DOHH2 (cell line): ENCODE data around the gene IER5.

ENCODE experiments used
- H3F3A ChIP-seq: fragments of 200-600 bp; sonication (generic), shearing (Covaris generic); 2 replicates; pipeline ENCODE4 v1.6.0; 2016; ENCODE audit warnings: antibody characterized with exemption, mild to moderate bottlenecking; ENCODE audit not compliant: control insufficient read depth, insufficient read depth
- H3K27ac ChIP-seq: fragments of 200-600 bp; sonication (generic); 2 replicates; pipeline ENCODE4 v1.5.1; 2014; ENCODE audit warnings: low read depth, mild to moderate bottlenecking, low read length, moderate library complexity
- H3K27me3 ChIP-seq: fragments of 200-600 bp; sonication (generic); 2 replicates; pipeline ENCODE4 v1.6.1; 2014; ENCODE audit warnings: mild to moderate bottlenecking, low read length, mixed read lengths; ENCODE audit not compliant: control insufficient read depth
- H3K36me3 ChIP-seq: fragments of 200-600 bp; sonication (generic); 2 replicates; pipeline ENCODE4 v1.6.1; 2014; ENCODE audit warnings: mild to moderate bottlenecking, low read length, moderate library complexity, mixed read lengths; ENCODE audit not compliant: control insufficient read depth
- H3K4me1 ChIP-seq: fragments of 200-600 bp; sonication (generic); 2 replicates; pipeline ENCODE4 v1.6.1; 2014; ENCODE audit warnings: mild to moderate bottlenecking, low read length, mixed read lengths; ENCODE audit not compliant: control insufficient read depth
- H3K4me2 ChIP-seq: fragments of 200-600 bp; sonication (generic); 2 replicates; pipeline ENCODE4 v1.6.0; 2014; ENCODE audit warnings: mild to moderate bottlenecking, low read length, moderate library complexity
- H3K4me3 ChIP-seq: fragments of 200-600 bp; sonication (generic); 2 replicates; pipeline ENCODE4 v1.5.1; 2014; ENCODE audit warnings: mild to moderate bottlenecking, low read length, mixed read lengths
- H3K79me2 ChIP-seq: fragments of 200-600 bp; sonication (generic); 2 replicates; pipeline ENCODE4 v1.6.1; 2014; ENCODE audit warnings: mild to moderate bottlenecking, low read length, mixed read lengths; ENCODE audit not compliant: control insufficient read depth
- H3K9me2 ChIP-seq: fragments of 200-600 bp; sonication (generic); replicated peaks from 2 replicates; pipeline ENCODE4 v1.6.1; 2014; ENCODE audit warnings: mild to moderate bottlenecking, low read length, mixed read lengths; ENCODE audit not compliant: control insufficient read depth
- H3K9me3 ChIP-seq: fragments of 200-600 bp; sonication (generic); 2 replicates; pipeline ENCODE4 v1.6.1; 2014; ENCODE audit warnings: antibody characterized with exemption, low read length, mixed read lengths; ENCODE audit not compliant: control insufficient read depth, insufficient read depth
- H4K20me1 ChIP-seq: fragments of 200-600 bp; sonication (generic); 2 replicates; pipeline ENCODE4 v1.6.0; 2014; ENCODE audit warnings: low read depth, mild to moderate bottlenecking, antibody characterized with exemption, low read length, moderate library complexity; ENCODE audit not compliant: control insufficient read depth, insufficient read depth
- EZH2phosphoT487 ChIP-seq: fragments of 200-600 bp; sonication (generic); IDR thresholded peaks from 2 replicates; pipeline ENCODE4 v1.6.1; 2017; ENCODE audit warnings: borderline replicate concordance, mild to moderate bottlenecking, antibody characterized with exemption, low read length, moderate library complexity, mixed read lengths
- TF ChIP-seq, protein P1 (sequence below): fragments of 200-600 bp; sonication (generic); IDR thresholded peaks from one replicate; pipeline ENCODE4 v1.5.1; 2014; ENCODE audit warnings: antibody characterized with exemption, mild to moderate bottlenecking, low read depth, low read length; ENCODE audit not compliant: poor library complexity, severe bottlenecking

Gene IER5

DNA sequence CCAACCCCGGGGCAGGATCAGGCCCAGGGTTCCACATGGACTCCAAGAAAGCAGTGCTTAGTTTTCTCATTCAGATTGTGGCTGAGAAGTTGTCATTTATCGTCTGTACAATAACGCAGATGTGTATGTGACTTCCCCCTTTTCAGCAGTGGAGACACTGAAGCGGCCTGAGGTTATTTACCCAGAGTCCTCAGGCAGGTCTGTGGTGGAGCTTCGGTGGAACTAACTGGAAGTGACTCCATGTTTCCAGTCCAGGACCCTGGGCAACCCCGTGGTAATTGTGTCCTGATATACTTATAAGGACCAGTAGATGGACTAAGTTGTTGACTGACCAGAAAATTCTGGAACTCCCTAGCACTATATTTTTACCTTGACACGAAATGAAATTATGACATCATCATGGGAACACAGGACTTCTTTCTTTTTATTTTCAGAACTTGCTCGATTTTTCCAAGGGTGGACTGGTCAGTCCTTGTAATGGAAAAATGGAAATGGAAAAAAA, 1.0 kb upstream of the IER5 start:
- Histone ChIP-seq H3F3A (peaks cover 17% of the 10 kb centered on the region), H3K9me2 (no peaks in the 10 kb centered on the region), H3K4me2 (peak overlapping the region; percentile 78), H3K27ac (no peak overlapping the region), H3K4me1 (peaks cover 43% of the 10 kb centered on the region), H3K9me3 (no peaks in the 10 kb centered on the region), H3K27me3 (no peaks in the 10 kb centered on the region; the same call in 1 of the 2 replicates), H3K36me3 (peaks cover 25% of the 10 kb centered on the region), H3K4me3 (peak overlapping the region; percentile 98), H3K79me2 (peaks cover 37% of the 10 kb centered on the region), H4K20me1 (peaks cover 17% of the 10 kb centered on the region)
- TF ChIP-seq, protein P1, sequence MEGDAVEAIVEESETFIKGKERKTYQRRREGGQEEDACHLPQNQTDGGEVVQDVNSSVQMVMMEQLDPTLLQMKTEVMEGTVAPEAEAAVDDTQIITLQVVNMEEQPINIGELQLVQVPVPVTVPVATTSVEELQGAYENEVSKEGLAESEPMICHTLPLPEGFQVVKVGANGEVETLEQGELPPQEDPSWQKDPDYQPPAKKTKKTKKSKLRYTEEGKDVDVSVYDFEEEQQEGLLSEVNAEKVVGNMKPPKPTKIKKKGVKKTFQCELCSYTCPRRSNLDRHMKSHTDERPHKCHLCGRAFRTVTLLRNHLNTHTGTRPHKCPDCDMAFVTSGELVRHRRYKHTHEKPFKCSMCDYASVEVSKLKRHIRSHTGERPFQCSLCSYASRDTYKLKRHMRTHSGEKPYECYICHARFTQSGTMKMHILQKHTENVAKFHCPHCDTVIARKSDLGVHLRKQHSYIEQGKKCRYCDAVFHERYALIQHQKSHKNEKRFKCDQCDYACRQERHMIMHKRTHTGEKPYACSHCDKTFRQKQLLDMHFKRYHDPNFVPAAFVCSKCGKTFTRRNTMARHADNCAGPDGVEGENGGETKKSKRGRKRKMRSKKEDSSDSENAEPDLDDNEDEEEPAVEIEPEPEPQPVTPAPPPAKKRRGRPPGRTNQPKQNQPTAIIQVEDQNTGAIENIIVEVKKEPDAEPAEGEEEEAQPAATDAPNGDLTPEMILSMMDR = no peak
- TF ChIP-seq EZH2phosphoT487 = no peak

DNA sequence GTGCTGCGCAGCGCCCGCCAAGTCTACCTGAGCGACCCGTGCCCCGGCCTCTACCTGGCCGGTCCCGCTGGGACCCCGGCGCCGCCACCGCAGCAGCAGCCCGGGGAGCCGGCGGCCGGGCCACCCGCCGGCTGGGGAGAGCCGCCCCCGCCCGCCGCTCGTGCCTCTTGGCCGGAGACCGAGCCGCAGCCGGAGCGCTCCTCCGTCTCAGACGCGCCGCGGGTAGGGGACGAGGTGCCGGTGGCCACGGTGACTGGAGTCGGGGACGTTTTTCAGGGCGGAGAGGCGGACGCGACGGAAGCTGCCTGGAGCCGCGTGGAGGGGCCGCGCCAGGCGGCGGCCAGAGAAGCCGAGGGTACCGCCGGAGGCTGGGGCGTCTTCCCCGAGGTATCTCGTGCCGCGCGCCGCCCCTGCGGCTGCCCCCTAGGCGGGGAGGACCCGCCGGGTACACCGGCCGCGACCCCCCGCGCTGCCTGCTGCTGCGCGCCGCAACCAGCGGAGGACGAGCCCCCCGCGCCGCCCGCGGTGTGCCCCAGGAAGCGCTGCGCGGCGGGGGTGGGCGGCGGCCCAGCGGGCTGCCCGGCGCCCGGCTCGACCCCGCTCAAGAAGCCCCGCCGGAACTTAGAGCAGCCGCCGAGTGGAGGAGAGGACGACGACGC, 646 bp downstream of the IER5 start:
- peak overlapping the region; percentile 78 for H3K4me2 ChIP-seq
- no peaks in the 10 kb centered on the region for H3K9me2 ChIP-seq
- H3K79me2 ChIP-seq = peaks cover 42% of the 10 kb centered on the region
- peaks cover 14% of the 10 kb centered on the region for H3F3A ChIP-seq
- H3K4me1 ChIP-seq = peaks cover 40% of the 10 kb centered on the region
- no peak for TF ChIP-seq EZH2phosphoT487
- TF ChIP-seq, protein P1 = no peak
- H3K36me3 ChIP-seq = peaks cover 33% of the 10 kb centered on the region
- peak overlapping the region; percentile 98 for H3K4me3 ChIP-seq
- H3K9me3 ChIP-seq = no peaks in the 10 kb centered on the region
- no peaks in the 10 kb centered on the region; the same call in 1 of the 2 replicates for H3K27me3 ChIP-seq
- peaks cover 17% of the 10 kb centered on the region for H4K20me1 ChIP-seq
- H3K27ac ChIP-seq = peak overlapping the region; percentile 61

DNA sequence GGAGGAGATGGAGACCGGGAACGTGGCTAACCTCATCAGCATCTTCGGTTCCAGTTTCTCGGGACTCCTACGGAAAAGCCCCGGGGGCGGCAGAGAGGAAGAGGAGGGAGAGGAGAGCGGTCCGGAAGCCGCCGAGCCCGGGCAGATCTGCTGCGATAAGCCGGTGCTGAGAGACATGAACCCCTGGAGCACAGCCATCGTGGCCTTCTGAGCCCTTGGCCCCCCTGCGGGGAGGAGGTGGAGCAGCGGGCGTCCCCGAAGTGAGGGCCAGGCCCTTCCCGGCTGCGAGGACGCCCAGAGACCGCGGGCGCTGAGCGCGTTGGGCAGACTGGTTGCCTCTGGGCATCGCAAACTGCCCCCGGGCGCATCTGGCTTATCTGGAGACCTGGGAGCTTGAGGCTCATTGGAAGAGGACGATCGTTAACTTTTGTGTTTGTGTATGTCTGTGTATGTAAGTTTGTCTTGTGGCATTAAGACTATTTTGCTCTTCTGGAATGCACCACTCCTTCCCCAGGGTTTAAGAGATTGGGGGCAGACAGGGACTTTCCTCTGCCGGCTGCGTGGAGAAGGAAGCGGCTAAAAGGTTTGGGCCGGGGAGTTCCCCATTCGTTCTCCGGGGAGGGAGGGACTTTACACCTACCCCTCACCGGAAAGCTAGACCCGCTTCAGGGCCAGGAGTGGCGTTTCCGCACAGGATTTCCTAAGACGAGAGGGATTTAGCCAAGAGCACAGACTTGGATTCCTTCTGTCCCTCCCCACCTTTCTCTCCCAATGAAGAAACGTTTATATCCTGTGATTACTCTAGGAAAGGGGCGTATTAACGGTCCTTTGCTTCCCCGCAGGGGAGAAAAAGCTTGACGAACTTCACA, 1.4 kb downstream of the IER5 start:
- Histone ChIP-seq H3K9me2 (no peaks in the 10 kb centered on the region), H3K36me3 (peaks cover 33% of the 10 kb centered on the region), H3K4me1 (peaks cover 34% of the 10 kb centered on the region), H3K4me2 (peak overlapping the region; percentile 78), H3K9me3 (no peaks in the 10 kb centered on the region), H3K4me3 (peak overlapping the region; percentile 98), H3K79me2 (peaks cover 42% of the 10 kb centered on the region), H3K27me3 (no peaks in the 10 kb centered on the region), H4K20me1 (peaks cover 17% of the 10 kb centered on the region), H3F3A (peaks cover 10% of the 10 kb centered on the region), H3K27ac (peak overlapping the region; percentile 60)
- TF ChIP-seq EZH2phosphoT487 = no peak
- TF ChIP-seq, protein P1 = no peak
